Ishikawa (cell line): ENCODE data around the gene PLSCR5.

Experiments used
- CEBPB ChIP-seq: IDR thresholded peaks from 2 replicates; pipeline ENCODE4 v1.6.1; 2012
- CREB1 ChIP-seq: IDR thresholded peaks from 2 replicates; pipeline ENCODE4 v1.6.1; 2012; ENCODE audit warnings: low read depth
- EGR1 ChIP-seq: IDR thresholded peaks from 2 replicates; pipeline ENCODE4 v1.6.1; 2012
- EP300 ChIP-seq: IDR thresholded peaks from 2 replicates; pipeline ENCODE4 v1.6.1; 2012; ENCODE audit warnings: borderline replicate concordance
- FOXM1 ChIP-seq: IDR thresholded peaks from 2 replicates; pipeline ENCODE4 v1.6.1; 2012; ENCODE audit warnings: low read depth, borderline replicate concordance
- NFIC ChIP-seq: IDR thresholded peaks from 2 replicates; pipeline ENCODE4 v1.6.1; 2012
- RAD21 ChIP-seq: IDR thresholded peaks from 2 replicates; pipeline ENCODE4 v1.6.1; 2012; ENCODE audit warnings: low read depth
- TAF1 ChIP-seq: IDR thresholded peaks from 2 replicates; pipeline ENCODE4 v1.6.1; 2012; ENCODE audit warnings: low read depth, mild to moderate bottlenecking
- TCF12 ChIP-seq: IDR thresholded peaks from 2 replicates; pipeline ENCODE4 v1.6.1; 2012; ENCODE audit warnings: low read depth
- TEAD4 ChIP-seq: IDR thresholded peaks from 2 replicates; pipeline ENCODE4 v1.6.1; 2012
- YY1 ChIP-seq: IDR thresholded peaks from 2 replicates; pipeline ENCODE4 v1.6.1; 2012; ENCODE audit warnings: low read depth
- ZBTB7A ChIP-seq: IDR thresholded peaks from 2 replicates; pipeline ENCODE4 v1.6.1; 2012; ENCODE audit warnings: low read depth
- TF ChIP-seq, protein P1 (sequence below): IDR thresholded peaks from 2 replicates; pipeline ENCODE4 v1.6.1; 2012; ENCODE audit warnings: low read depth, mild to moderate bottlenecking
- TF ChIP-seq, protein P2 (sequence below): IDR thresholded peaks from 2 replicates; pipeline ENCODE4 v1.6.1; 2012
- TF ChIP-seq, protein P3 (sequence below): IDR thresholded peaks from 2 replicates; pipeline ENCODE4 v1.6.1; 2012

The PLSCR5 gene, protein sequence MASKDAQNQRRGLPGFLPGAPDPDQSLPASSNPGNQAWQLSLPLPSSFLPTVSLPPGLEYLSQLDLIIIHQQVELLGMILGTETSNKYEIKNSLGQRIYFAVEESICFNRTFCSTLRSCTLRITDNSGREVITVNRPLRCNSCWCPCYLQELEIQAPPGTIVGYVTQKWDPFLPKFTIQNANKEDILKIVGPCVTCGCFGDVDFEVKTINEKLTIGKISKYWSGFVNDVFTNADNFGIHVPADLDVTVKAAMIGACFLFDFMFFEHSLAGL

DNA sequence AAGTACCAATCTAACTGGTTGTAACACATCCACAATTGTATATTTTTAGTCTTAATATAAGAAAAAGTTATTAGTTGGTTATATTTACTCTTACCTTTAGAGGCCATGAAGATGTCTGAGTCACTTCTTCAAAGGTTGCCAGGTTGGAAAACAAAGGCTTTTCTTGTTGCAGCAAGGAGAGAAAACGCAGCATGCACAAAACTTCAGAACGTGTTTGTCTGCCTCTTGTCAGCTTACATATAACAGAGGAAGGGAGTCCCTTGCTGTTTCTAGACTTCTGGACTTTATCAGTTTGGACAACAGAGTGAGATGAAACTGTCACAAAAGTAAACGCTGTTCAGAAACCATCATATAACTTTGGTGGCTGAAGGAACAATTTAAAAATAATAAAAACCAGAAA lies at the start of gene PLSCR5:
Gene PLSCR5 (minus strand): TSS at position 241 of the 400 bp plus-strand sequence. CDS start 134 bp downstream, at position 107.
- TF ChIP-seq RAD21 (no peak), ZBTB7A (no peak), NFIC (no peak), EGR1 (no peak), EP300 (no peak), TAF1 (no peak), CEBPB (no peak), TCF12 (no peak), CREB1 (no peak), TEAD4 (no peak), FOXM1 (no peak), YY1 (no peak)
- TF ChIP-seq, protein P1, sequence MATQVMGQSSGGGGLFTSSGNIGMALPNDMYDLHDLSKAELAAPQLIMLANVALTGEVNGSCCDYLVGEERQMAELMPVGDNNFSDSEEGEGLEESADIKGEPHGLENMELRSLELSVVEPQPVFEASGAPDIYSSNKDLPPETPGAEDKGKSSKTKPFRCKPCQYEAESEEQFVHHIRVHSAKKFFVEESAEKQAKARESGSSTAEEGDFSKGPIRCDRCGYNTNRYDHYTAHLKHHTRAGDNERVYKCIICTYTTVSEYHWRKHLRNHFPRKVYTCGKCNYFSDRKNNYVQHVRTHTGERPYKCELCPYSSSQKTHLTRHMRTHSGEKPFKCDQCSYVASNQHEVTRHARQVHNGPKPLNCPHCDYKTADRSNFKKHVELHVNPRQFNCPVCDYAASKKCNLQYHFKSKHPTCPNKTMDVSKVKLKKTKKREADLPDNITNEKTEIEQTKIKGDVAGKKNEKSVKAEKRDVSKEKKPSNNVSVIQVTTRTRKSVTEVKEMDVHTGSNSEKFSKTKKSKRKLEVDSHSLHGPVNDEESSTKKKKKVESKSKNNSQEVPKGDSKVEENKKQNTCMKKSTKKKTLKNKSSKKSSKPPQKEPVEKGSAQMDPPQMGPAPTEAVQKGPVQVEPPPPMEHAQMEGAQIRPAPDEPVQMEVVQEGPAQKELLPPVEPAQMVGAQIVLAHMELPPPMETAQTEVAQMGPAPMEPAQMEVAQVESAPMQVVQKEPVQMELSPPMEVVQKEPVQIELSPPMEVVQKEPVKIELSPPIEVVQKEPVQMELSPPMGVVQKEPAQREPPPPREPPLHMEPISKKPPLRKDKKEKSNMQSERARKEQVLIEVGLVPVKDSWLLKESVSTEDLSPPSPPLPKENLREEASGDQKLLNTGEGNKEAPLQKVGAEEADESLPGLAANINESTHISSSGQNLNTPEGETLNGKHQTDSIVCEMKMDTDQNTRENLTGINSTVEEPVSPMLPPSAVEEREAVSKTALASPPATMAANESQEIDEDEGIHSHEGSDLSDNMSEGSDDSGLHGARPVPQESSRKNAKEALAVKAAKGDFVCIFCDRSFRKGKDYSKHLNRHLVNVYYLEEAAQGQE, result no peak
- TF ChIP-seq, protein P2, sequence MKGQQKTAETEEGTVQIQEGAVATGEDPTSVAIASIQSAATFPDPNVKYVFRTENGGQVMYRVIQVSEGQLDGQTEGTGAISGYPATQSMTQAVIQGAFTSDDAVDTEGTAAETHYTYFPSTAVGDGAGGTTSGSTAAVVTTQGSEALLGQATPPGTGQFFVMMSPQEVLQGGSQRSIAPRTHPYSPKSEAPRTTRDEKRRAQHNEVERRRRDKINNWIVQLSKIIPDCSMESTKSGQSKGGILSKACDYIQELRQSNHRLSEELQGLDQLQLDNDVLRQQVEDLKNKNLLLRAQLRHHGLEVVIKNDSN, result no peak
- TF ChIP-seq, protein P3, sequence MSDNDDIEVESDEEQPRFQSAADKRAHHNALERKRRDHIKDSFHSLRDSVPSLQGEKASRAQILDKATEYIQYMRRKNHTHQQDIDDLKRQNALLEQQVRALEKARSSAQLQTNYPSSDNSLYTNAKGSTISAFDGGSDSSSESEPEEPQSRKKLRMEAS, result no peak

DNA sequence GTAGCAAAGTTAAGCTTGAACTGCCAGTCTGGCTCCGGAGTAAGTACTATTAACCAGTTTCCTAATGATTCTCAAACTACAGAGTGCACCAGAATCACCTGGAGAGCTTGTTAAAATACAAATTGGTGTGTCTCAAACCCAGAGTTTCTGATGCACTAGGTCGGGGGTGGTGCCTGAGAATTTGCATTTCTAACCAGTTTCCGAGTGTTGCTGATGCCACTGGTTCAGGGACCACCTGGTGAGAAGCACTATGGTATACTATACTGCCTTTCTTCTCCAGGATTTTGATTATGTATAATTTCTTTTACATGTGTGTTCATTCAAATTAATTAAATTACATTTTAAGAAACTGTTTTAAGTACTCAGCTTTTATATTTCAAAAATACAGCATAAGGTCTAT lies 48.8 kb upstream of the PLSCR5 start:
- TF ChIP-seq TEAD4, result no peak
- TF ChIP-seq CEBPB, result no peak
- no peak for TF ChIP-seq YY1
- TF ChIP-seq, protein P3, result no peak

DNA sequence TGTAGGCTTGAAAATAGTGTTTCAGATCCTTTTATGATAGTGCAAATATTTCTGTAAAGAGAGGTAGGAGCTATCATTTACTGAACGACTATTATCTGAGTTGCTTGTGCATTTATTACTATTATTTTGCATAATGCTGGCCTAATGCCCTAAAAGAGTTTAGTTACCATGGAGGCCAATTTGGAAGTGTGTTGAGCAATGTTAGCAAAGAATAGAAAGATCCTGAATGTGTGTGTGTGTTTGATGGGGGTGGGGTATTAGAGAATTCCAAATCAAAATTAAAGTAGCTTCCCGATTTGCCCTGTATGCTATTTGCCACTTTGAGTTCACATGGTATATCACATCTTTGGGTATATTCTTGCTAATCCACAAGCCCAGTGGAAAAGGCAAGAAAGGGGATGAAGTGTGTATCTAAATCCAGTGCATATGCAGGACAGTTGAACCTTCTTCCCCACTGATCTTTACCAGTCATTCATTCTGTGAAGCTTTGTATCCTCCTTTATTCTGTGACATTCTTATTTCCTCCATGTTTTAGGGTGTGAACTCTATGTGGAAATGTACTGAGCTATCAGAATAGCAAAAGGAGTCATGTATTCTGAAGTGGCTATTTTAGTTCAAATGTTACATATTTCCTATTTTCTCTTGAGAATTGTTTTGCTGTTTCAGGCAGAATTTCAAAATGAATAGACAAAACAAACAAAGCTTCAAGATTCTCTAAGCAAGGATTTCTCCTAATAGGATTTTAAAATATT lies 45.7 kb upstream of the PLSCR5 start:
- TF ChIP-seq TCF12 (no peak), TAF1 (no peak), RAD21 (no peak), ZBTB7A (no peak)
- TF ChIP-seq, protein P3, result no peak

DNA sequence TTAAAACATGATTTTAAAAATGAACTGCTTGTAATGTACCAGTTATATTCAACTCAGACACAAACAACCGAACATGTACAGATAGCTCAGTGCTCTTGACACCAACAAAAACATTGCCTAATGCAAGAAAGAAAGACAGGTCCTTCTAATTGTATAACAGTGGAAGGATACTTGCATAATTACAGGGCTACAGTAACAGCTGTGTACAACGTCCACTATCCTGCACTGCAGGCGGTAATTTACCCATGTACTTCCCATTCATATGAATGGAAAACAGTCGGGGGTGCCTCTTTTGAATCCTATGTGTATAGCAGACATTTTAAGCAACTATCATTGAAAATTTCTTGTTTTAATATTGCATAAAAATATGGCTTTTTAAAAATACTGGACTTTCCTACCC lies 41.1 kb upstream of the PLSCR5 start:
- TF ChIP-seq TEAD4, result no peak
- TF ChIP-seq NFIC, result no peak
- TF ChIP-seq EP300, result no peak
- TF ChIP-seq YY1, result no peak
- TF ChIP-seq EGR1, result no peak
- no peak for TF ChIP-seq FOXM1
- TF ChIP-seq, protein P2, result no peak
- no peak for TF ChIP-seq TAF1
- TF ChIP-seq, protein P3, result no peak
- TF ChIP-seq CEBPB, result no peak
- TF ChIP-seq CREB1, result no peak
- TF ChIP-seq ZBTB7A, result no peak
- TF ChIP-seq, protein P1, result no peak
